ENCODE measurements around the gene PUS7L.

GRCh38 chr12:43797561-43798217 lies 39.1 kb upstream of the PUS7L start:
- TF ChIP-seq CTCF (IDR thresholded peaks at IDR 0.05; ENCODE audit: poor library complexity) = no peak
- no peak for TF ChIP-seq EZH2 (IDR thresholded peaks at IDR 0.05; ENCODE audit: borderline replicate concordance)
- no peak for TF ChIP-seq EZH2phosphoT487 (IDR thresholded peaks at IDR 0.05; ENCODE audit: low read depth, severe bottlenecking, unreplicated experiment)

Data from hepatocyte (in vitro differentiated cells).